Small intestine (tissue), 7 donors: Measurements from ENCODE around the gene CYP1A2. TPM values are rescaled to one million over a fixed set of nuclear protein-coding genes. Genes with fewer than 3 reads are reported as not detected.
"Not testable (repeated sequence)": the region's sequence is repeated elsewhere in the genome, so short reads cannot be mapped to it uniquely, and the experiment has no call there.

Source experiments
- DNase-seq, 2 donors: peaks; one replicate each; pipeline versions ENCODE4 v3.0.0 to v3.0.0-alpha.2; 2013
- FAIRE-seq: peaks from 2 replicates; lab custom pipeline; 2012; peaks lifted over from hg19 to GRCh38; lab: Jason Lieb, UNC
- H3K27ac ChIP-seq, 3 donors: one replicate each; pipeline ENCODE4 v1.5.1; 2013; ENCODE audit warnings: low read length in 2 of 3, mild to moderate bottlenecking in 2 of 3, control low read depth in 1 of 3, inconsistent platforms in 1 of 3, low read depth in 1 of 3, moderate library complexity in 1 of 3
- H3K27me3 ChIP-seq, 3 donors: one replicate each; pipeline ENCODE4 v1.6.1; 2013; ENCODE audit warnings: low read length in 3 of 3, inconsistent platforms in 1 of 3; ENCODE audit not compliant: control insufficient read depth in 3 of 3, insufficient read depth in 3 of 3
- H3K36me3 ChIP-seq, 3 donors: one replicate each; pipeline ENCODE4 v1.6.1; 2013; ENCODE audit warnings: low read length in 3 of 3, inconsistent platforms in 1 of 3, low read depth in 1 of 3, mild to moderate bottlenecking in 1 of 3, moderate library complexity in 1 of 3; ENCODE audit not compliant: control insufficient read depth in 3 of 3, insufficient read depth in 2 of 3
- H3K4me1 ChIP-seq, 3 donors: one replicate each; pipeline ENCODE4 v1.6.1; 2013; ENCODE audit warnings: low read length in 2 of 3, inconsistent platforms in 1 of 3, low read depth in 1 of 3, mild to moderate bottlenecking in 1 of 3, moderate library complexity in 1 of 3; ENCODE audit not compliant: control insufficient read depth in 3 of 3, insufficient read depth in 2 of 3
- H3K4me3 ChIP-seq, 3 donors: one replicate each; pipeline ENCODE4 v1.5.1; 2013; ENCODE audit warnings: low read length in 3 of 3, control low read depth in 1 of 3, inconsistent platforms in 1 of 3, low read depth in 1 of 3, mild to moderate bottlenecking in 1 of 3, moderate library complexity in 1 of 3
- H3K9me3 ChIP-seq, 2 donors: one replicate each; pipeline ENCODE4 v1.6.1; 2013; ENCODE audit warnings: low read depth in 1 of 2, low read length in 1 of 2; ENCODE audit not compliant: control insufficient read depth in 2 of 2, insufficient read depth in 1 of 2
- WGBS, 3 donors: extraction: QIAGEN DNeasy Blood & Tissue Kit; methylation state at CpG; one replicate each; pipeline ENCODE4 v1.1.7; 2013; 5-methylcytosine and 5-hydroxymethylcytosine counted together
- polyA plus RNA-seq, 4 donors: library from polyadenylated mRNA; stranded (reverse) in 3 of 4; unstranded in 1 of 4; fragments of 200-250 nt in 3 of 4; fragments of 120-200 nt in 1 of 4; gene quantifications; one replicate each; pipeline versions ENCODE4 v1.2.1 to v1.2.3, GENCODE V29; 2013
- donor health status: healthy with polysubstance abuse.
- donor health status: control.
- donor health status: control.
- donor health status: Bipolar disorder and iron deficiency.
- donor health status: healthy.

The CYP1A2 gene
- polyA plus RNA-seq, 4 donors, result not detected

DNA sequence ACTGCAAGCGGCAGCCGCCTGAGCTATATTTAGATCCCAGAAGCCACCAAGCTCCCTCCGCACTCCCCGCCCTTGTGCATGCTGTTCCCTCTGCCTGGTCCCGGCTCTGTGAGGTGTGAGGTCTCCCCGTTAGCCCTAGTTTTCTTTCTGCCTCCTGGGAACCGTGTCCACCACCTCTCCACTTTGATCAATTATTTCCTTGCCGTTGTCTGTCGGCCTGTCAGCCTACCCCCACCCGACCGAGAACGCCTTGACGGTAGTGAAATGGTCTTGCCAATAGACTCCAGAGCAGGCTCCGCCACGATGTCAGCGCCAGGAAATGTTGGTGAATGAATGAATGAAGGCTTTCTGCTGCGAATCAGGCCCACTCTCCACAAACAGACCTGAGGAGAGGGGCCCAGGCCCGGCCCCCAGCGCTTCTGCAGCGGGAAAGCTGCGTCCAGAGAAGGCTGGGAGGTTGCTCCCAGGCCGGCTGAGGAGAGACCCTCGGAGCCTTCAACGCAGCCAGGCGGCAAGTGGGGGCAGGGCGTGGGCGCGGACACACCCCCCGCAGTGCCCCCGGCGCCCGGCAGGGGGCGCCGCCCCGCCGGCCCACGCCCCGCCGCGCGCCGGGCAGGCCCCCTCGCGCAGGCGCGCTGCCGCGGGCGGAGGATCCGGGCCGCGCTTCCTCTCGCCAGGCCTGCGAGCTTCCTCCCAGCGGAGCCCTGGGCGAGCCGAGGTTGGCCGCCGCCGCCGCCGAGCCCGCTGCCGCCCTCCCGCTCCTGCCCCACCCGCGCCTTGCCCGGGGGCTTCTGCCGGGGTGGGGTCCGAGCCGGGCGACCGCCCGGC is 33.0 kb downstream of the CYP1A2 start, which contains the start of gene CSK:
TSS of gene CSK (plus strand) at position 650 of the 828 bp plus-strand sequence. CDS start 16,218 bp downstream, outside the sequence.
- Histone ChIP-seq H3K4me3 (peak within 1 kb of the TSS; percentile 84 to 90 (median 88)), H3K27ac (peak within 1 kb of the TSS; percentile 47 to 89 (median 83)), H3K9me3 (no peaks in the 10 kb centered on the region), H3K4me1 (peaks cover 12 to 78% (median 30%) of the 10 kb centered on the region in 3 donors), H3K36me3 (peaks cover 0 to 34% (median 0%) of the 10 kb centered on the region in 3 donors), H3K27me3 (no peaks in the 10 kb centered on the region)
- WGBS, 3 donors, result 0 to 1% (median 1%) methylated on average over 34 to 74 of the region's 74 CpGs
- no peak for FAIRE-seq
- peak; percentile 75 to 85 for DNase-seq

DNA sequence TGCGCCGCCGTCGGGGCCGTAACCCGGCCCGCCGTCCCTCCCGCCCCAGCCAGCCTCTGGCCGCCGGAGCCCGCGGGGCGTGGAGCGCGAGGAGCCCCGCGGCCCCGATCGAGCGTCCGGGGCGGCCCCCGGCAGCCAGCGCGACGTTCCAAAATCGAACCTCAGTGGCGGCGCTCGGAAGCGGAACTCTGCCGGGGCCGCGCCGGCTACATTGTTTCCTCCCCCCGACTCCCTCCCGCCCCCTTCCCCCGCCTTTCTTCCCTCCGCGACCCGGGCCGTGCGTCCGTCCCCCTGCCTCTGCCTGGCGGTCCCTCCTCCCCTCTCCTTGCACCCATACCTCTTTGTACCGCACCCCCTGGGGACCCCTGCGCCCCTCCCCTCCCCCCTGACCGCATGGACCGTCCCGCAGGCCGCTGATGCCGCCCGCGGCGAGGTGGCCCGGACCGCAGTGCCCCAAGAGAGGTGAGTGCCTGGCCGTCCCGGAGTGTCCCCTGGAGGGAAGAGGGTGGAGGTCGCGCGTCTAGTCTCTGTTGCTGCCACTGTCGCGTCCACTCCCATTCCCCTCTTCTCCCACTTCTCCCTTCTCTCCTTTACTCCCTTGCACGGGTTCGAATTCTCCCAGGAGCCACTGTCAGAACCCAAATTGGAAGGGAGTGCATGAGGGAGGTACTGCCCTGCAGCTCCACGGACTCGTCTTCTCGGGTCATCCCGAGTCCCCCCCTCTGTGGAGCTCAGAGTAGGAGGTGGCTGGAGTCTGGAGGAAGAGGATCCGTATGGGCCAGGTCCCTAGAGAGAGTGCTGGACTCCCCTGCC is 33.8 kb downstream of the CYP1A2 start:
- WGBS, 3 donors, result 0 to 1% (median 0%) methylated on average over 32 to 72 of the region's 72 CpGs
- DNase-seq (no peak), FAIRE-seq (no peak)
- H3K4me1 ChIP-seq, result peaks cover 10 to 78% (median 38%) of the 10 kb centered on the region in 3 donors
- peak overlapping the region; percentile 47 to 89 (median 83) for H3K27ac ChIP-seq
- no peaks in the 10 kb centered on the region for H3K9me3 ChIP-seq
- peak overlapping the region; percentile 84 to 90 (median 88) for H3K4me3 ChIP-seq
- peaks cover 0 to 39% (median 0%) of the 10 kb centered on the region in 3 donors for H3K36me3 ChIP-seq
- H3K27me3 ChIP-seq, result no peaks in the 10 kb centered on the region

- DNase-seq (peak in 1 of 2 donors; percentile 61), FAIRE-seq (no peak)
- peak overlapping the region; percentile 84 to 90 (median 88) for H3K4me3 ChIP-seq
- no peaks in the 10 kb centered on the region for H3K9me3 ChIP-seq
- H3K27me3 ChIP-seq, result no peaks in the 10 kb centered on the region
- H3K4me1 ChIP-seq, result peaks cover 10 to 79% (median 34%) of the 10 kb centered on the region in 3 donors
- H3K27ac ChIP-seq, result peak overlapping the region; percentile 47 to 83 (median 47)
- WGBS, 3 donors, result 0 to 4% (median 3%) methylated on average over 13 of the region's 13 CpGs
- peaks cover 0 to 47% (median 0%) of the 10 kb centered on the region in 3 donors for H3K36me3 ChIP-seq
These were observed 34.6 kb downstream of the CYP1A2 start for GRCh38 chr15:74783072-74783807.

DNA sequence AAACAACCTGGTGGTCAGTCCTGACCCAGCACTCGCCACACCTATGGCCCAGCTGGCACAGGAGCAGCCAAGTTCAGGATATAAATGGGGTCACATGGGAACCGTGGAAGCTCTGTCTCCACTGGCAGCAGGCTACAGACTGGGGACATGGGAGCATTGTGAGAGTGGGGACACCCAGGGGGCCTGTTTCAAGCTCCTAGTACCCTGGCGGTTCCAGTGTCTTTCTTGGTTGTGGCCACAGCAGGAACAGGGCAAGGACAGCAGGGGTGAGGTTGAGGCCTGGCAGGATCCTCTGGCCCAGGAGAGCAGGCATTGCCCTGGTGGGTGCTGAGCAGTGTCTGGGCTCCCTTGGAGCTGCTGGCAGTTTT is 35.1 kb downstream of the CYP1A2 start:
- H3K27me3 ChIP-seq, result no peaks in the 10 kb centered on the region
- WGBS, 3 donors, result 11 to 24% (median 18%) methylated on average over 3 of the region's 3 CpGs
- peak overlapping the region; percentile 47 to 83 (median 47) for H3K27ac ChIP-seq
- H3K36me3 ChIP-seq, result peaks cover 0 to 53% (median 0%) of the 10 kb centered on the region in 3 donors
- DNase-seq, result no peak
- FAIRE-seq, result no peak
- no peaks in the 10 kb centered on the region for H3K9me3 ChIP-seq
- H3K4me1 ChIP-seq, result peaks cover 7 to 79% (median 35%) of the 10 kb centered on the region in 3 donors
- H3K4me3 ChIP-seq, result peak overlapping the region; percentile 84 to 90 (median 88)

DNA sequence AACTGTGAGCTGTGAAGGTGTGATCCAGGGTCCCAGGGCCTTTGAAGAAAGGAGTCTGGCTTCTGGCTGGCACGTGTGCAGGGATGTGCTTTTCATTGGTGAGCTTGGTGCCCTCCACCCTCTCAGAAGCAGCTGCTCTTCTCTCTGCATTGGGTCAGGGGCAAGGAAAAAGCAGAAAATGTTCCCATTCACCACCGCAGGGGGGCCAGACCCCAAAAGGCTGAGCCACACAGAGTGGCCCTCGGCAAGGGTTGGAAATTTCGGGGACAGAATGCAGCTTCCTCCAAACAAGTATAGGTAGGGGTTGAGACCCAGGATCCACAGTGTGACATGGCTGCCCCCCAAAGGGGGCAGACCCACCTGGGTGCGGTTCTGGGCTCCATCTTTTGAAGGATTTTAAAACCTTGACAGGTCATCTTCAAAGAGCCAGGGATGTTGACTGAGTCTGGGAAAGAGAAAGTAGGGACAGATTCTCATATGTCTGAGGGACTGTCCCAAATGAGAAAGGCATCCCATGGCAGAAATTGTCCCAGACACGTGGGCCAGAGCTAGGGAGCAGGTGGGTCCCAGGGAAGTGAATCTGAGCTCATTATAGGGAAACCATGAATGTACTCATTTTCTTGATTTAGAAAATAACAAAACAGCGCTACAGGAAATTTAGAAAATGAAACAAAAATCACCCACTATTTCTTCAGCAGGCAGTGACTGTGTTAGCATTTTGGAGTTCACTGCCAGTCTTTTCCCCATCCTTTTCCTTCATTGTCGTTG is 36.0 kb downstream of the CYP1A2 start:
- H3K9me3 ChIP-seq, result no peaks in the 10 kb centered on the region
- H3K27ac ChIP-seq, result peak overlapping the region; percentile 12 to 89 (median 21)
- H3K4me1 ChIP-seq, result peaks cover 7 to 83% (median 42%) of the 10 kb centered on the region in 3 donors
- peaks cover 0 to 60% (median 0%) of the 10 kb centered on the region in 3 donors for H3K36me3 ChIP-seq
- DNase-seq (no peak), FAIRE-seq (no peak)
- H3K27me3 ChIP-seq, result no peaks in the 10 kb centered on the region
- peak overlapping the region; percentile 13 to 90 (median 84) for H3K4me3 ChIP-seq
- 36 to 48% (median 41%) methylated on average over 8 of the region's 8 CpGs for WGBS, 3 donors

DNA sequence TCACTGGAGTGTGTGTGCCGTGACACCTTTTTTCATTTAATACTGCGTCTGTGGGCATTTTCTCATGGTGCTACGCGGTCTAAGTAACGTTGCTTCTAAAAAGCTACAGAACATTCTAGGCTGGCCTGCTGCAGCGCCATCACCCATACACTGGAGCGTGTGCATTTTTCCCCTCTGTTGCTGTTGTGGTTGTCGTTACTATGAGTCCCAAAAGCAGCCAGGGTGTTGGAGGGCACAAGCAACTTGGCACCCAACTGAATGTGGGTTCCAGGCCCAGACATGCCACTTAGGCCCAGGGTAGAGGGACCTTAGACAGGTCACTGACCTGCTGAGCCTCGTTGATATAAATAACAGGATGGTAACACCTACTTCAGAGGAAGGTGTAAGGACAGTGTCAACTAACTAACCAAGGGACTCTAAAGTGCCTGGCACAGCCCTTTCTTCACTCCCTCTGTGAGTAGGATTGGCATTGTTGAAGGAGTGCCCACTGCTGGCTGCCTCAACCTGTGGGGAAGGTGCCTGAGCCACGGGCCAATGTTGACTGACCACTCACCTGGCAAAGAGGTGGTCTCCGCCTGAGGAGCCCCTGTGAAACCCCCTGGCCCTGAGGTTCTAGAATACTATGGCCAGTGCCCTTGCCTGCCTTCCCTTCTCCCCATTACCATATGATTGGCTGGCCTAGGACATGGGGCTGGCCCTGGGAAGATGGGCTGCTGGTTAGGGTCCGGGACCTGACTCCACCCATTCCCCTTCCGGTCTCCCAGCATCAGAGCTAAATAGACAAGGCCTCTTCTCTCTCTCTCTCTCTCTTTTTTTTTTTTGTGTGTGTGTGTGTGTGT is 36.8 kb downstream of the CYP1A2 start:
- peak overlapping the region in 1 of 3 donors; percentile 13 for H3K4me3 ChIP-seq
- DNase-seq (no peak), FAIRE-seq (no peak)
- H3K27me3 ChIP-seq, result no peaks in the 10 kb centered on the region
- no peaks in the 10 kb centered on the region for H3K9me3 ChIP-seq
- WGBS, 3 donors, result 49 to 62% (median 62%) methylated on average over 13 of the region's 13 CpGs
- H3K36me3 ChIP-seq, result peaks cover 0 to 68% (median 0%) of the 10 kb centered on the region in 3 donors
- peaks cover 8 to 83% (median 48%) of the 10 kb centered on the region in 3 donors for H3K4me1 ChIP-seq
- H3K27ac ChIP-seq, result peak overlapping the region; percentile 21 to 89 (median 61)

GRCh38 chr15:74786081-74786480 is 37.4 kb downstream of the CYP1A2 start:
- Histone ChIP-seq H3K27ac (peak overlapping the region in 2 of 3 donors; percentile 63 to 84), H3K36me3 (peaks cover 0 to 72% (median 0%) of the 10 kb centered on the region in 3 donors), H3K4me1 (peaks cover 6 to 83% (median 52%) of the 10 kb centered on the region in 3 donors)
- not testable (repeated sequence) for FAIRE-seq, H3K27me3 ChIP-seq, H3K4me3 ChIP-seq, DNase-seq, H3K9me3 ChIP-seq
- 62 to 73% (median 62%) methylated on average over 12 of the region's 12 CpGs for WGBS, 3 donors
